ENCODE measurements around the gene NOTUM.
"Not testable (repeated sequence)": the region's sequence is repeated elsewhere in the genome, so short reads cannot be mapped to it uniquely, and the experiment has no call there.

The NOTUM gene

DNA sequence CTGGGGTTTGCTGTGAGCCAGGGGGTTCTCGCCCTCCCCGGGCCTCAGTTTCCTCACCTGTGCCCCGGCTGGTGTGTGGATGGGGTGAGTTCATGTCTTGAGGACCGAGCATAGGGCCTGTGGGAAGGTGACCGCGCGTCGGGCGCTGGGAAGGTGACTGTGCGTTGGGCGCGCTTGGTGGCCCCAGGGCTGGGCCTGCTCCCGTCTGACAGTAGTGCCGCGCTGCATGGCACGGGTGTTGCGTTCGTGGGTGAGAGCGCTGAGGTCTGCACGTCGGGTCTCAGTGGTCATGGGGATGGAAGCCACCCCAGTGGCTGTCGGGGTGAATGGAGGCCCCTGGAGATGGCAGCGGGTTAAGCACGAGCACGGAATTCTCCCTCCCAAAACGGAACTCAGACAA, 25.6 kb upstream of the NOTUM start:
- Histone ChIP-seq H3K4me3 (ENCODE audit: insufficient read depth, low read depth, low read length, poor library complexity, severe bottlenecking) (no peak overlapping the region), H3K27me3 (replicated peaks; ENCODE audit: control insufficient read depth, insufficient read depth, low read length, poor library complexity, severe bottlenecking) (no peaks in the 10 kb centered on the region), H3K27ac (ENCODE audit: insufficient read depth, low read length, poor library complexity, severe bottlenecking) (no peak overlapping the region), H3K36me3 (ENCODE audit: control insufficient read depth, insufficient read depth, low read length) (peaks cover 24% of the 10 kb centered on the region), H3K4me1 (ENCODE audit: control insufficient read depth, insufficient read depth, low read length, poor library complexity, severe bottlenecking) (no peaks in the 10 kb centered on the region), H3K9me3 (ENCODE audit: control insufficient read depth, low read length) (no peaks in the 10 kb centered on the region)
- no peak for DNase-seq

DNA sequence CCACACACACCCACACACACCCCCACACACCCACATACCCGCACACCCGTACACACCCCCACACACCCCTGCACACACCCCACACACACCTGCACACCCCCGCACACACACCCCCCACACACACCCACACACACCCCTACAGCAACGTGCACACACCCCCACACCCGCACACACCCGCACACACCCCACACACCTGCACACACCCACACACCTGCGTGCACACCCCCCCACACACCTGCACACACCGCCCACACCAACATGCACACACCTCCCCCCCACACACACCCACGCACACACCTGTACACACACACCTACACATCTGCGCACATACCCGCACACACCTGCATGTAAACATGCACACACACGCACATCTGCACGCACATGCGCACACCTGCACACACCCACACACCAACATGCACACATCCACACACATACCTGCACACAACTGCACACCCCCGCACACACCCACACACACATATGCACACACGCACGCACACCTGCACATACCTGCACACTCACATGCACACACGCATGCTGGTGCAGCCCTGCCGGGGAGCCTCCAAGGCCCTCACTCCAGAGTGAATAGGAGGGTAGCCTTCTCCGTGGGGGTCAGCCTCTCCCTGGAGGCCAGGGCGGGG, 23.9 kb upstream of the NOTUM start:
- Histone ChIP-seq H3K4me1 (ENCODE audit: control insufficient read depth, insufficient read depth, low read length, poor library complexity, severe bottlenecking) (peaks cover 12% of the 10 kb centered on the region), H3K27me3 (replicated peaks; ENCODE audit: control insufficient read depth, insufficient read depth, low read length, poor library complexity, severe bottlenecking) (no peaks in the 10 kb centered on the region), H3K4me3 (ENCODE audit: insufficient read depth, low read depth, low read length, poor library complexity, severe bottlenecking) (no peak overlapping the region), H3K9me3 (ENCODE audit: control insufficient read depth, low read length) (no peaks in the 10 kb centered on the region), H3K36me3 (ENCODE audit: control insufficient read depth, insufficient read depth, low read length) (peaks cover 24% of the 10 kb centered on the region), H3K27ac (ENCODE audit: insufficient read depth, low read length, poor library complexity, severe bottlenecking) (no peak overlapping the region)
- DNase-seq: no peak

DNA sequence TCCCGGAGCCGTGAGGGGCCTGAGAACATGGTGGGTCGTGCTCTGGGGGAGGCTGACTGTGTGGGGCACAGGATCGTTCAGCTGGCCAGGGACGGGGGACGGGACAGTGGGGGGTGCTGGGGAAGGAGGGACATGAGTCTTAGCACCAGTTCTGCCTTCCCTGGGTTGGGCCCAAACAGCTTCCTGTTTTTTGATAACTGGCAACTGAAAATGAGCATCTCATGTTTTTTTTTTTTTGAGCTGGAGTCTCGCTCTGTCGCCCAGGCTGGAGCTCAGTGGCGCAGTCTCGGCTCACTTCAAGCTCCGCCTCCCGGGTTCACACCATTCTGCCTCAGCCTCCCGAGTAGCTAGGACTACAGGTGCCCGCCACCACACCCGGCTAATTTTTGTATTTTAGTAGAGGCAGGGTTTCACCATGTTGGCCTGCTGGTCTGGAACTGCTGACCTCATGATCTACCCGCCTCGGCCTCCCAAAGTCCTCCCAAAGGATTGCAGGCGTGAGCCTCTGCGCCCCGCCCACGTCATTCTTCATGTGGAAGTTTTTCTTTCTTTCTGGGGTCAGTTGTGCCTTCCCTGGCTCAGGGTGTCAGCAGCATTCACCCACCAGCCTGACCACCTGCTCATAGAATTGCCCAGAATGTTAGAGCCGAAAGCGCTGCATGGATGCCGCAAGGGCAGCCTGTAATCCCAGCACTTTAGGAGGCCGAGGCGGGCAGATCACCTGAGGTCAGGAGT, 22.8 kb upstream of the NOTUM start:
- no peak for DNase-seq
- H3K9me3 ChIP-seq (ENCODE audit: control insufficient read depth, low read length): no peaks in the 10 kb centered on the region
- peaks cover 14% of the 10 kb centered on the region for H3K4me1 ChIP-seq (ENCODE audit: control insufficient read depth, insufficient read depth, low read length, poor library complexity, severe bottlenecking)
- H3K36me3 ChIP-seq (ENCODE audit: control insufficient read depth, insufficient read depth, low read length): peaks cover 24% of the 10 kb centered on the region
- H3K4me3 ChIP-seq (ENCODE audit: insufficient read depth, low read depth, low read length, poor library complexity, severe bottlenecking): no peak overlapping the region
- no peaks in the 10 kb centered on the region for H3K27me3 ChIP-seq (replicated peaks; ENCODE audit: control insufficient read depth, insufficient read depth, low read length, poor library complexity, severe bottlenecking)
- no peak overlapping the region for H3K27ac ChIP-seq (ENCODE audit: insufficient read depth, low read length, poor library complexity, severe bottlenecking)

DNA sequence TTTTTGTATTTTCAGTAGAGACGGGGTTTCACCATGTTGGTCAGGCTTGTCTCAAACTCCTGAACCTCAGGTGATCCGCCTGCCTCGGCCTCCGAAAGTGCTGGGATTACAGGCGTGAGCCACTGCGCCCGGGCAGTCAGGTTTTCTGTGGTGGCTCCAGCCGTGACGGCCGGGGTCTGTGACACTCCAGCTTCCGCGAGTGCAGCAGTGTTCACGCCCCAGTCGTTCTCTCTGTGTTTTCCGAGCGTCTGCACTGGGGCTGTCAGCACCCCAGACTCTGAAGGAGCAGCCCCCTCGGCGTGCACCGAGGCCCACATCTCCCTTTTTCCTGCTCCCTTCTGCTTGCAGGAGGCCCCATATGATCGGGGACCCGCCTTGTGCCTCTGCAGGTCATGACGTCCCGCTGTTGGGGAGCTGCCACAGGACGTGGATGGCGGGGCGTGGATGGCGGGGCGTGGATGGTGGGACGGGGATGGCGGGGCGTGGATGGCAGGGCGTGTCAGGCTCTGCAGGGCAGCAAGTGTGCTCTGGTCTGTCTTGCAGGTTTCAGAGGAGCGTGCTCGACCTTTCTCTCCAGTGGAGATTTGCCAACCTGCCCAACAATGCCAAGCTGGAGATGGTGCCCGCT, 22.1 kb upstream of the NOTUM start:
- Histone ChIP-seq H3K4me1 (ENCODE audit: control insufficient read depth, insufficient read depth, low read length, poor library complexity, severe bottlenecking) (peaks cover 20% of the 10 kb centered on the region), H3K27ac (ENCODE audit: insufficient read depth, low read length, poor library complexity, severe bottlenecking) (no peak overlapping the region), H3K4me3 (ENCODE audit: insufficient read depth, low read depth, low read length, poor library complexity, severe bottlenecking) (no peak overlapping the region), H3K27me3 (replicated peaks; ENCODE audit: control insufficient read depth, insufficient read depth, low read length, poor library complexity, severe bottlenecking) (no peaks in the 10 kb centered on the region), H3K9me3 (ENCODE audit: control insufficient read depth, low read length) (no peaks in the 10 kb centered on the region), H3K36me3 (ENCODE audit: control insufficient read depth, insufficient read depth, low read length) (peaks cover 24% of the 10 kb centered on the region)
- no peak for DNase-seq

DNA sequence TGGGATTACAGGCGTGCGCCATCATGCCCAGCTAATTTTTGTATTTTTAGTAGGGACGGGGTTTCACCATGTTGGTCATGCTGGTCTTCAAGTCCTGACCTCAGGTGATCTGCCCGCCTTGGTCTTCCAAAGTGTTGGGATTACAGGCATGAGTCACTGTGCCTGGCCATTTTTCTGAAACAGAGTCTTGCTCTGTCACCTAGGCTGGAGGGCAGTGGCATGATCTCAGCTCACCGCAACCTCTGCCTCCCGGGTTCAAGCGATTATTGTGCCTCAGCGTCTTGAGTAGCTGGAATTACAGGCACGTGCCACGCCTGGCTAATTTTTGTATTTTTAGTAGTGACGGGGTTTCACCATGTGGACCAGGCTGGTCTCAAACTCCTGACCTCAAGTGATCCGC, 20.5 kb upstream of the NOTUM start:
- not testable (repeated sequence) for H3K9me3 ChIP-seq (ENCODE audit: control insufficient read depth, low read length); H3K4me3 ChIP-seq (ENCODE audit: insufficient read depth, low read depth, low read length, poor library complexity, severe bottlenecking); H3K27me3 ChIP-seq (replicated peaks; ENCODE audit: control insufficient read depth, insufficient read depth, low read length, poor library complexity, severe bottlenecking); DNase-seq; H3K27ac ChIP-seq (ENCODE audit: insufficient read depth, low read length, poor library complexity, severe bottlenecking)
- H3K36me3 ChIP-seq (ENCODE audit: control insufficient read depth, insufficient read depth, low read length): peaks cover 18% of the 10 kb centered on the region
- peaks cover 29% of the 10 kb centered on the region for H3K4me1 ChIP-seq (ENCODE audit: control insufficient read depth, insufficient read depth, low read length, poor library complexity, severe bottlenecking)

DNA sequence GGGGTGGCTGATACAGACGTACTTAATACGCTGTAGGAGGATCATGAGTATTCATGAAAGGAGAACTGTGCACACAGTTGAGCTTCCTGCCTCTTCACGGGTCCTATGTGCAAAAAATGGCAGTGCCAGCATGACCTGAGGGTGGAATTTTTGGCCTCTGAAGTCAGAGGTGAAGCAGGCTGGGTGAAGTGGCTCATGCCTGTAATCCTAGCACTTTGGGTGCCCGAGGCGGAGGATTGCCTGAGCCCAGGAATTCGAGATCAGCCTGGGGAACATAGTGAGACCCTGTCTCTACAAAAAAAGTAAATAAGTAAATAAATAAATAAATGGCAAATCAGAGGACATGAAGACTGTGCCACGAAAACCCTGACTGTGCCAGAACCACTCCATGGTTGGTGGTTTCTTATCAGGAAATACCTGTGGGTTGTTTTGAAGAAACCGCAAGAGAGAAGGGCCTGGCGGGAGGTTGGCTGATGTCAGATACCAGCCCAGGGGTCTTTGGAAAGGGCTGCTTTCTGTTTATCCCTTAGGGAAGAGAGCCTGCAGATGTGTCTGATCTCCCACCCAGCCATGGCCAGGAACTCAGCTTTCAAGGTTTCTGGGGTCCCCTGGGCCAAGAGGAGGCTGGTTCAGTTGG, 19.8 kb upstream of the NOTUM start:
- H3K4me1 ChIP-seq (ENCODE audit: control insufficient read depth, insufficient read depth, low read length, poor library complexity, severe bottlenecking): peaks cover 32% of the 10 kb centered on the region
- no peak overlapping the region for H3K4me3 ChIP-seq (ENCODE audit: insufficient read depth, low read depth, low read length, poor library complexity, severe bottlenecking)
- peaks cover 17% of the 10 kb centered on the region for H3K36me3 ChIP-seq (ENCODE audit: control insufficient read depth, insufficient read depth, low read length)
- H3K27me3 ChIP-seq (replicated peaks; ENCODE audit: control insufficient read depth, insufficient read depth, low read length, poor library complexity, severe bottlenecking): no peaks in the 10 kb centered on the region
- H3K9me3 ChIP-seq (ENCODE audit: control insufficient read depth, low read length): no peaks in the 10 kb centered on the region
- H3K27ac ChIP-seq (ENCODE audit: insufficient read depth, low read length, poor library complexity, severe bottlenecking): no peak overlapping the region
- no peak for DNase-seq

DNA sequence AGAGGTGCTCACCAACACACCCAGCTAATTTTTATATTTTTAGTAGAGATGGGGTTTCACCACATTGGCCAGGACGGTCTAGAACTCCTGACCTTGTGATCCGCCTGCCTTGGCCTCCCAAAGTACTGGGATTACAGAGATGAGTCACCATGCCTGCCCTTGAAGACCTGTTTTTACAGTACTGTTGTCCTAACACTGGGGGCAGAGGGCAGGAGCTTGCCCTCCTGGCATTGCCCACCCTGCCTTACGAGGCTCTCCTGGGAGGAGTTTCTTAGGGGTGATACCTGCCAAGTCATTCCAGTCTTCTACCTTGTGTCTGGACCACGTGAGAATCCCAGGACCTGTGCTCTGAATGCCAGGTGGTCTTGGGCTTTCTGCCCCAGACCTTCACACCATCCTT, 19.1 kb upstream of the NOTUM start:
- peaks cover 32% of the 10 kb centered on the region for H3K4me1 ChIP-seq (ENCODE audit: control insufficient read depth, insufficient read depth, low read length, poor library complexity, severe bottlenecking)
- H3K36me3 ChIP-seq (ENCODE audit: control insufficient read depth, insufficient read depth, low read length): peaks cover 11% of the 10 kb centered on the region
- DNase-seq: no peak

DNA sequence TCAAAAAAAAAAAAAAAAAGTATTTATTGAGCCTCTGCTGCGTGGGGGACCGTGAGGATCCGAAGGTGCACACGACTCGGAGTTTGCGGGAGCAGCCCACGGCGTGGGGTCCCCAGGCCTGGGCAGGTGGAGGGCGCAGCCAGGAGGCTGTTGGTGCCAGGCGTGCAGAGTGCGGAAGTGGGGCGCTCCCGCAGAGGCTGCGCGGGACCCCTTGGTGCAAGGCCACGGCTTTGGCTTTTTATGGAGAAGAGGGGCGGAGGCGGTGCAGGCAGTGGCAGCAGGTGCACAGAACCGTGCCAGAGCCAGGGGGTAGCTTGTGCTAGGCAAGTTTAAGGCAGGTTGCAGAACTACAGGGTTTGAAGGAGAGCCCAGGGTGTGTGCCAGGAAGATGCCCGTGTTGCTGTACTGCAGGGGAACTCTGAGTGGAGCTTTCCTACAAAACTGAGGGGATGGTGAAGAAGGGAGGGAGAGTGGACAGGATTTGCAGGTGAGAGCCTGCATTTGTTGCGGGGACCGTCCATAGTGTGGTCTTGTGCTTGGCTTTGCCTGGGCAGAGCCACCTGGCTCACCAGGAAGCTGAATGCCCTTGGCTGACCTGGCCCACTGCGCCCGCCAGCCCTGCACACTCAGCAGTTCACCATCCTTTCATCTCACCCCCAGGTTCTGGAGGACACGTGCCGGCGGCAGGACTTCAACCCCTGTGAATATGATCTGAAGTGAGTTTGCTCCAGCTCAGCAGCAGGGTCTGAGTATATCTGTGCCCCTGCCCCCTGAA, 17.7 kb upstream of the NOTUM start:
- H3K4me3 ChIP-seq (ENCODE audit: insufficient read depth, low read depth, low read length, poor library complexity, severe bottlenecking): no peak overlapping the region
- no peak for DNase-seq
- H3K36me3 ChIP-seq (ENCODE audit: control insufficient read depth, insufficient read depth, low read length): no peaks in the 10 kb centered on the region
- H3K9me3 ChIP-seq (ENCODE audit: control insufficient read depth, low read length): no peaks in the 10 kb centered on the region
- no peak overlapping the region for H3K27ac ChIP-seq (ENCODE audit: insufficient read depth, low read length, poor library complexity, severe bottlenecking)
- H3K4me1 ChIP-seq (ENCODE audit: control insufficient read depth, insufficient read depth, low read length, poor library complexity, severe bottlenecking): peaks cover 32% of the 10 kb centered on the region
- no peaks in the 10 kb centered on the region for H3K27me3 ChIP-seq (replicated peaks; ENCODE audit: control insufficient read depth, insufficient read depth, low read length, poor library complexity, severe bottlenecking)

More for the DNA sequence above, 19.1 kb upstream of the NOTUM start:
- Histone ChIP-seq H3K4me3 (ENCODE audit: insufficient read depth, low read depth, low read length, poor library complexity, severe bottlenecking) (no peak overlapping the region), H3K9me3 (ENCODE audit: control insufficient read depth, low read length) (no peaks in the 10 kb centered on the region), H3K27ac (ENCODE audit: insufficient read depth, low read length, poor library complexity, severe bottlenecking) (no peak overlapping the region), H3K27me3 (replicated peaks; ENCODE audit: control insufficient read depth, insufficient read depth, low read length, poor library complexity, severe bottlenecking) (no peaks in the 10 kb centered on the region)

DNA sequence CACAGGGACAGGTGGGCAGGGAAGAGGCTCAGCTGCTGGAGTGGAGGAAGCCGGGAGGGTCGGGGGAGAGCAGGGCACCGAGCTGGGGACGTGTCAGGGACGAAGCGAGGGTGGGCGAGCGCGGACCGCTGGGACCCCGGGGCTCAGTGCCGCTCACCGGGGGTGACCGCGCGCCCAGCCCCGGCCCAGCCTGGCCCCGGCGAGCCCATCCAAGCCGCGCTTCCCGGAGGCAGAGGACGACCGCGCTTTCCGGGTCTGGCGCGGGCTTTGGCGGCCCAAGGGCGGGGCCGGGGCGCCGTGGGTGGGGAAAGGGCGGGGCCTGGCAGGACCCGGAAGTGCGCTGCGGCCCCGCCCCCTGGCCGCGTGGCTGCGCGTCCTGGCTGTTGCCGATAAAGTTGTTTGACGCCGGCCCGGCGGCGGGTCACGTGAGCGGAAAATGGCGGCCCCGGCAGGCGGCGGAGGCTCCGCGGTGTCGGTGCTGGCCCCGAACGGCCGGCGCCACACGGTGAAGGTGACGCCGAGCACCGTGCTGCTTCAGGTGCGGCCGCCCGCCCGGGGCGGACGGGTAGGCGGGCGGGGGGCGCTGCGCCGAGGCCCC, 16.3 kb upstream of the NOTUM start, which contains the start of gene ASPSCR1:
ASPSCR1 (plus strand) TSS at position 419 of the 598 bp plus-strand sequence; CDS start at position 437, 18 bp downstream.
- Histone ChIP-seq H3K4me1 (ENCODE audit: control insufficient read depth, insufficient read depth, low read length, poor library complexity, severe bottlenecking) (peaks cover 32% of the 10 kb centered on the region), H3K9me3 (ENCODE audit: control insufficient read depth, low read length) (no peaks in the 10 kb centered on the region), H3K27ac (ENCODE audit: insufficient read depth, low read length, poor library complexity, severe bottlenecking) (peak within 1 kb of the TSS; percentile 73), H3K36me3 (ENCODE audit: control insufficient read depth, insufficient read depth, low read length) (no peaks in the 10 kb centered on the region), H3K4me3 (ENCODE audit: insufficient read depth, low read depth, low read length, poor library complexity, severe bottlenecking) (peak within 1 kb of the TSS; percentile 86), H3K27me3 (replicated peaks; ENCODE audit: control insufficient read depth, insufficient read depth, low read length, poor library complexity, severe bottlenecking) (no peaks in the 10 kb centered on the region)
- DNase-seq: peak; percentile 77 to 85 (median 83)
